C4-2B (cell line): Measurements from ENCODE around the gene GID8.

Experiments used
- CTCF ChIP-seq: fragments of 450-650 bp; conservative IDR thresholded peaks from 2 replicates; pipeline ENCODE4 v1.5.1; 2017; ENCODE audit warnings: mild to moderate bottlenecking
- ZFX ChIP-seq: fragments of 450-650 bp; IDR thresholded peaks from 2 replicates; pipeline ENCODE4 v1.6.1; 2017

GRCh38 chr20:62895539-62895938 is 42.4 kb upstream of the GID8 start:
- no peak for TF ChIP-seq CTCF
- TF ChIP-seq ZFX, result no peak
